Gastrocnemius medialis (tissue), 4 donors: Measurements from ENCODE around the gene SLC5A2. TPM values are rescaled to one million over a fixed set of nuclear protein-coding genes. Genes with fewer than 3 reads are reported as not detected.

ENCODE experiments used
- ATAC-seq, 2 donors: fragments of 150-250 bp; one replicate each; pipeline ENCODE4 v1.9.1; 2016
- DNase-seq, 2 donors: peaks; one replicate each; pipeline ENCODE4 v3.0.0-alpha.2; 2019
- H3K27ac ChIP-seq, 4 donors: fragments of 200-600 bp; sonication (generic); 1 replicate in 1 of 4; 2 replicates in 3 of 4; pipeline ENCODE4 v1.5.1; 2016 to 2018; ENCODE audit warnings: mild to moderate bottlenecking in 2 of 4, moderate library complexity in 1 of 4
- H3K27me3 ChIP-seq, 3 donors: fragments of 200-600 bp; sonication (generic) in 2 of 3; 1 replicate in 1 of 3; 2 replicates in 2 of 3; pipeline versions ENCODE4 v1.5.1 to v1.6.0; 2016 to 2019; ENCODE audit warnings: mild to moderate bottlenecking in 1 of 3, moderate library complexity in 1 of 3
- H3K36me3 ChIP-seq, 2 donors: fragments of 200-600 bp; sonication (generic) in 1 of 2; one replicate each; pipeline ENCODE4 v1.5.1; 2017 to 2018
- H3K4me1 ChIP-seq, 2 donors: fragments of 200-600 bp; sonication (generic) in 1 of 2; one replicate each; pipeline ENCODE4 v1.5.1; 2016 to 2017; ENCODE audit warnings: mild to moderate bottlenecking in 2 of 2
- H3K4me3 ChIP-seq, 4 donors: fragments of 200-600 bp; sonication (generic) in 3 of 4; 1 replicate in 1 of 4; 2 replicates in 3 of 4; pipeline ENCODE4 v1.5.1; 2016 to 2019; ENCODE audit warnings: mild to moderate bottlenecking in 2 of 4
- H3K9me3 ChIP-seq, 3 donors: fragments of 200-600 bp; sonication (generic) in 2 of 3; 1 replicate in 1 of 3; 2 replicates in 2 of 3; pipeline ENCODE4 v1.5.1; 2016 to 2019
- CTCF ChIP-seq, 5 experiments: fragments of 450-650 bp in 3 of 5; fragments of 200-600 bp in 2 of 5; sonication (generic) in 2 of 5; IDR thresholded peaks in 4 of 5; conservative IDR thresholded peaks in 1 of 5; 1 replicate in 4 of 5; 2 replicates in 1 of 5; pipeline ENCODE4 v1.5.1; 2016 to 2019; ENCODE audit warnings: antibody characterized with exemption in 5 of 5, mild to moderate bottlenecking in 3 of 5, moderate library complexity in 3 of 5
- POLR2A ChIP-seq, 2 donors: fragments of 450-650 bp; IDR thresholded peaks; one replicate each; pipeline ENCODE4 v1.6.1; 2017; ENCODE audit warnings: antibody characterized with exemption in 2 of 2, mild to moderate bottlenecking in 2 of 2, moderate library complexity in 2 of 2
- in situ Hi-C, 4 donors: fragments of 200-750 bp; cut with MboI; loops; one replicate each; pipeline versions ENCODE4 v1.15.0 to v1.8.0; 2017; ENCODE audit warnings: low sequenced_read_pairs in 4 of 4
- intact Hi-C: fragments of 100-400 bp; cut with DNase I; formaldehyde crosslinking; loops from one replicate; pipeline ENCODE4 v1.15.1; 2023; ENCODE audit warnings: low total_unique reads
- total RNA-seq, 4 donors: library from RNA; depleted of rRNA; stranded (reverse); fragments of >200 nt; gene quantifications; one replicate each; pipeline versions ENCODE4 v1.1.0 to v1.2.3, GENCODE V29; 2016

The SLC5A2 gene
- total RNA-seq, 4 donors from 2014 or later: not detected

GRCh38 chr16:31474773-31475738 lies 7.9 kb upstream of the SLC5A2 start:
- DNase-seq (no peak), ATAC-seq (no peak)
- in situ Hi-C loops (no loop called here), intact Hi-C loops (loop anchor here (5.0 kb wide), 2 partner anchors 237 to 397 kb away; partner anchors contain the start of gene ZNF267)
- TF ChIP-seq CTCF (IDR thresholded peaks at IDR 0.05 in 4 of 5, conservative IDR thresholded peaks at IDR 0.05 in 1 of 5) (no peak), POLR2A (IDR thresholded peaks at IDR 0.05) (no peak)
- Histone ChIP-seq H3K4me1 (peaks cover 0 to 11% of the 10 kb centered on the region in 2 donors), H3K36me3 (no peaks in the 10 kb centered on the region), H3K27ac (no peak overlapping the region), H3K27me3 (peaks cover 4 to 21% (median 7%) of the 10 kb centered on the region in 3 donors), H3K9me3 (no peaks in the 10 kb centered on the region), H3K4me3 (no peak overlapping the region)

- in situ Hi-C loops (no loop called here), intact Hi-C loops (no loop called here)
- Histone ChIP-seq H3K4me3 (no peak overlapping the region), H3K27ac (no peak overlapping the region), H3K36me3 (no peaks in the 10 kb centered on the region), H3K9me3 (no peaks in the 10 kb centered on the region), H3K27me3 (peaks cover 4 to 21% (median 7%) of the 10 kb centered on the region in 3 donors), H3K4me1 (peaks cover 0 to 11% of the 10 kb centered on the region in 2 donors)
- no peak for DNase-seq
- TF ChIP-seq CTCF (IDR thresholded peaks at IDR 0.05 in 4 of 5, conservative IDR thresholded peaks at IDR 0.05 in 1 of 5) (no peak), POLR2A (IDR thresholded peaks at IDR 0.05) (no peak)
- ATAC-seq: no peak
Observed at GRCh38 chr16:31475946-31476302, 7.0 kb upstream of the SLC5A2 start.

- no peaks in the 10 kb centered on the region for H3K36me3 ChIP-seq
- peaks cover 4 to 21% (median 7%) of the 10 kb centered on the region in 3 donors for H3K27me3 ChIP-seq
- in situ Hi-C loops (no loop called here), intact Hi-C loops (no loop called here)
- no peaks in the 10 kb centered on the region for H3K9me3 ChIP-seq
- no peak for ATAC-seq
- TF ChIP-seq POLR2A (IDR thresholded peaks at IDR 0.05) (no peak), CTCF (IDR thresholded peaks at IDR 0.05 in 4 of 5, conservative IDR thresholded peaks at IDR 0.05 in 1 of 5) (no peak)
- H3K27ac ChIP-seq: no peak overlapping the region
- H3K4me3 ChIP-seq: peak overlapping the region in 1 of 4 donors; percentile 10
- no peak for DNase-seq
- H3K4me1 ChIP-seq: peaks cover 0 to 6% of the 10 kb centered on the region in 2 donors
Observed at GRCh38 chr16:31476303-31477219, 6.4 kb upstream of the SLC5A2 start.

- intact Hi-C loops: no loop called here
- Histone ChIP-seq H3K4me3 (no peak overlapping the region), H3K9me3 (no peaks in the 10 kb centered on the region), H3K36me3 (no peaks in the 10 kb centered on the region), H3K27ac (no peak overlapping the region), H3K4me1 (no peaks in the 10 kb centered on the region), H3K27me3 (peaks cover 4 to 18% (median 6%) of the 10 kb centered on the region in 3 donors)
- ATAC-seq (no peak), DNase-seq (no peak)
- TF ChIP-seq CTCF (IDR thresholded peaks at IDR 0.05 in 4 of 5, conservative IDR thresholded peaks at IDR 0.05 in 1 of 5) (no peak), POLR2A (IDR thresholded peaks at IDR 0.05) (no peak)
- in situ Hi-C loops: no loop called here
Observed at GRCh38 chr16:31477220-31478216, 5.4 kb upstream of the SLC5A2 start.
